ENCODE results near the gene ITPKA. TPM values are rescaled to one million over a fixed set of nuclear protein-coding genes. Genes with fewer than 3 reads are reported as not detected.

The ITPKA gene
- total RNA-seq, 1 donor from 2014 or later: 1.5 TPM

- no peaks in the 10 kb centered on the region for H3K9me3 Mint-ChIP-seq
- H3K27ac Mint-ChIP-seq (ENCODE audit: unreplicated experiment): no peak overlapping the region
- peak overlapping the region; percentile 100 for H3K4me3 Mint-ChIP-seq
- no peak for DNase-seq (ENCODE audit: low read depth, low spot score)
- H3K36me3 Mint-ChIP-seq (ENCODE audit: low read depth): no peaks in the 10 kb centered on the region
- no peak for TF ChIP-seq CTCF (conservative IDR thresholded peaks at IDR 0.05)
- peaks cover 13% of the 10 kb centered on the region for H3K4me1 Mint-ChIP-seq
- no peaks in the 10 kb centered on the region for H3K27me3 Mint-ChIP-seq (ENCODE audit: low read depth)
These were observed 51.0 kb downstream of the ITPKA start for GRCh38 chr15:41544650-41545015.

- peak overlapping the region; percentile 72 for H3K27ac Mint-ChIP-seq (ENCODE audit: unreplicated experiment)
These were observed 51.5 kb downstream of the ITPKA start for GRCh38 chr15:41545218-41545617.

DNA sequence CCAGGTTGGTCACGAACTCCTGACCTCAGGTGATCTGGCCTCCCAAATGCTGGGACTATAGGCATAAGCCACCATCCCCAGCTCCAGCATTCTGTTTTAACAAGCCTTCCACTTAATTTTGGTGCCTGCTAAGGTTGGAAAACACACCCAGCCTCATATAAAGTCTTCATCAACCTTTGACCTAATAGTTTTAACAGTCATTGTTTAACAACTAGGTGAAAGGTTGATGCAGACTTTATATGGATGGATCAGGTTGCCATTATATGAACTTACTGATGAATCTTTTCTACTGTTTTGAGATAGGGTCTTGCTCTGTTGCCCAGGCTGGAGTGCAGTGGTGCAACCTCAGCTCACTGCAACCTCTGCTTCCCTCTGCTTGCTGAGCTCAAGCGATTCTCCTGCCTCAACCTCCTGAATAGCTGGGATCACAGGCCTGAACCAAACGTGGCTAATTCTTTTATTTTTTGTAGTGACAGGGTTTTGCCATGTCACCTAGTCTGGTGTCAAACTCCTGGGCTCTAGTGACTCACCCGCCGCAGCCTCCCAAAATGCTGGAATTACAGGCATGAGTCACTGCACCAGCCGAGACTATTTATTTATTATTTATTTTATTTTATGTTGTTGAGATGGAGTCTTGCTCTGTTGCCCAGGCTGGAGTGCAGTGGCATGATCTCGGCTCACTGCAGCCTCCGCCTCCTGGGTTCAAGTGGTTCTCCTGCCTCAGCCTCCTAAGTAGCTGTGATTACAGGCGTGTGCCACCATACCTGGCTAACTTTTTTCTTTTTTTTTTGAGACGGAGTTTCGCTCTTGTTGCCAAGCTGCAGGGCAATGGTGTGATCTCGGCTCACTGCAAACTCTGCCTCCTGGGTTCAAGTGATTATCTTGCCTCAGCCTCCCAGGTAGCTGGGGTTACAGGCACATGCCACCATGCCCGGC lies 53.4 kb downstream of the ITPKA start:
- Mint-ChIP-seq H3K9me3 (no peaks in the 10 kb centered on the region), H3K27ac (ENCODE audit: unreplicated experiment) (no peak overlapping the region), H3K4me3 (peak overlapping the region; percentile 23), H3K27me3 (ENCODE audit: low read depth) (no peaks in the 10 kb centered on the region), H3K36me3 (ENCODE audit: low read depth) (no peaks in the 10 kb centered on the region), H3K4me1 (peaks cover 13% of the 10 kb centered on the region)
- DNase-seq (ENCODE audit: low read depth, low spot score): no peak
- no peak for TF ChIP-seq CTCF (conservative IDR thresholded peaks at IDR 0.05)

More at GRCh38 chr15:41545218-41545617, 51.5 kb downstream of the ITPKA start:
- DNase-seq (ENCODE audit: low read depth, low spot score): no peak
- Mint-ChIP-seq H3K4me1 (peaks cover 13% of the 10 kb centered on the region), H3K27me3 (ENCODE audit: low read depth) (no peaks in the 10 kb centered on the region), H3K36me3 (ENCODE audit: low read depth) (no peaks in the 10 kb centered on the region), H3K9me3 (no peaks in the 10 kb centered on the region), H3K4me3 (peak overlapping the region; percentile 100)
- TF ChIP-seq CTCF (conservative IDR thresholded peaks at IDR 0.05): no peak

GRCh38 chr15:41550066-41550775 lies 56.5 kb downstream of the ITPKA start:
- Mint-ChIP-seq H3K27ac (ENCODE audit: unreplicated experiment) (no peak overlapping the region), H3K4me3 (no peak overlapping the region), H3K27me3 (ENCODE audit: low read depth) (no peaks in the 10 kb centered on the region), H3K36me3 (ENCODE audit: low read depth) (no peaks in the 10 kb centered on the region), H3K4me1 (no peaks in the 10 kb centered on the region), H3K9me3 (no peaks in the 10 kb centered on the region)
- no peak for TF ChIP-seq CTCF (conservative IDR thresholded peaks at IDR 0.05)
- DNase-seq (ENCODE audit: low read depth, low spot score): no peak

Other genes with a start within 250 kb of the ITPKA start
- gene OIP5, start 161.3 kb upstream of the ITPKA start, total RNA-seq: 25.2 and 26.9 TPM in 2 replicates
- gene NUSAP1, start 161.0 kb upstream of the ITPKA start, total RNA-seq: 159 and 175 TPM in 2 replicates
- gene NDUFAF1, start 91.4 kb upstream of the ITPKA start, total RNA-seq: 16.4 and 17.7 TPM in 2 replicates
- 65.8 and 66.3 TPM in 2 replicates for gene RTF1, start 76.8 kb upstream of the ITPKA start, total RNA-seq
- 0.16 and 0.19 TPM in 2 replicates for gene LTK, start 20.0 kb downstream of the ITPKA start, total RNA-seq
- gene RPAP1, start 50.4 kb downstream of the ITPKA start, total RNA-seq: 86.5 and 91.1 TPM in 2 replicates
- 71.7 and 74.7 TPM in 2 replicates for gene TYRO3, start 65.3 kb downstream of the ITPKA start, total RNA-seq
- gene MGA, start 166.5 kb downstream of the ITPKA start, total RNA-seq: 50.5 and 52.3 TPM in 2 replicates

Measured in neural crest cell (in vitro differentiated cells).